GM18499 (cell line): ENCODE results near the gene ARHGEF4.

Source experiments
- ATAC-seq: cut with Tn5 transposase; IDR thresholded peaks from one replicate; pipeline ENCODE4 v1.9.1; 2021; ENCODE audit warnings: moderate number of reproducible peaks; ENCODE audit not compliant: insufficient read depth, unreplicated experiment

ARHGEF4 gene

DNA sequence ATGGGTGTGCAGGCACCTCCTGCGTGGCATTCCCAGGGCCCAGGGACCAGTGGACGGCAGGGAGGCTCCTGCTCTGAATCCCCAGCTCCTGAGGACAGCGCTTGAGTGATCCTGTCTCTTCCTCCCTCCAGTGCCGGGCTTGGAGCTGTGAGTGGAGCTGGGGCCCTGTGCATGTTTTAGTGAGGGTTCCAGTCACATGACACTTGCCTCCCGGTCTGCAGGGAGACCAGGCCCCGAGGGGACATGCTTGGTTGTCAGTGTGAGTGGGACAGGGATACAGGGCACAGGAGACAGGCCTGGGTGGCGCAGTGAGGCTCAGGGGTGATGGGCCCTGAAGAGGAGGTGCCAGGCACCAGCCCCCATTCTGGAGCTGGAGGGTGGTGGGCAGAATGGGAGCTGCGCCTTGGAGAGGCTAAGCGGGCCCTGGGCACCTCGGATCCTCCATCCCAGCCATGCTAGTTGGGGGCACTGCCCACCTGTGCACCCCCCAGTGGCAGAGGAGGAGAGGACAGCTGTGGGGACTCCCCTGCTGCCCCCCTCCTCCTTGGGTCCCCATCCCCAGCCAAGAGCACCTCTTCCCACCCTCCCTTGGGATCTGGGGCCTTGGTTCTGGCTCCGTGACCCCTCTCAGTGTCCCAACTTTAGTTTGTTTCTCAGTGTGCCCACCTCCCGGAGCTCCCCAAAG, 12.0 kb downstream of the ARHGEF4 start:
- ATAC-seq = no peak

DNA sequence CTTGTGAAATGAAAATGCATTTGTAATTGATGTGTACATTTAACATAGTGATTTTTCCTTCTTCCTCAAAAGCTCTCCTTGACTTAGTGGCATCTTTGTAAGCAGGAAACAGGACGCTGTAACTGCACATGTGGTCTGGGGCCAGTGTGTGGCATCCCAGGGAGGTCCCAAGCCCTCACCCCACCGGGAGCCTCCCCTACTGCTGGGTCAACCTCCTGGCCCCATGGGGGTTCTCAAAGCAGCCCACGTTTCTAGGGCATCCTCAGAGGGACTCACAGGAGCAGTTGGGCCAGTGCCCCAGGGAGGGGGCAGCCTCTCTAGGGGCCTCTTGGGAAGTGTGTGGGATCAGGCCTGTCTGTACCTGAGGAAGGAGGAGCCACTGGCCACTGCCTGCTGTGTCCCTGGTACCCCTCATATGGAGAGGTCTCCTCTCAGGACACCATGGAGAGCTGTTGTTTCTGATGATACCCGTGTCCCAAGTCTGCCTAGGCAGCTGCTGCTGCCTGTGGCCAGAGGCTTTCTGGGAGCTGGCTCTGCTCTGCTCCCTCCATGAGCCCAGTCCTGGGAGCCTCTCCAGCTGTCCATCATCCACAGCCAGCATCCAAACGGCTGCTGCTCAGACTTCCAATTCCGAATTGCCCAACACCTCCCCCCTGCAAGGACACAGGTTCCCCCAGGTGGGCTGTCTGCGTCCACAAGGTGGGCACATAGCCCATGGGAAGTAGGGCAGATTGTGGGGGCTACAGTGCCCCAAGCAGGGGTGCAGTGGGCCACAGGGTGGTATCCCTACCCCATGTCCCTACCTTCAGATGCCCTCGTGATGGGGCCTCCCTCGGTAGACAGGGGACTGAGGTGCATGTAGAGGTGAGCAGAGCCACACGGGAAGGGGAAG, 13.4 kb downstream of the ARHGEF4 start:
- no peak for ATAC-seq

DNA sequence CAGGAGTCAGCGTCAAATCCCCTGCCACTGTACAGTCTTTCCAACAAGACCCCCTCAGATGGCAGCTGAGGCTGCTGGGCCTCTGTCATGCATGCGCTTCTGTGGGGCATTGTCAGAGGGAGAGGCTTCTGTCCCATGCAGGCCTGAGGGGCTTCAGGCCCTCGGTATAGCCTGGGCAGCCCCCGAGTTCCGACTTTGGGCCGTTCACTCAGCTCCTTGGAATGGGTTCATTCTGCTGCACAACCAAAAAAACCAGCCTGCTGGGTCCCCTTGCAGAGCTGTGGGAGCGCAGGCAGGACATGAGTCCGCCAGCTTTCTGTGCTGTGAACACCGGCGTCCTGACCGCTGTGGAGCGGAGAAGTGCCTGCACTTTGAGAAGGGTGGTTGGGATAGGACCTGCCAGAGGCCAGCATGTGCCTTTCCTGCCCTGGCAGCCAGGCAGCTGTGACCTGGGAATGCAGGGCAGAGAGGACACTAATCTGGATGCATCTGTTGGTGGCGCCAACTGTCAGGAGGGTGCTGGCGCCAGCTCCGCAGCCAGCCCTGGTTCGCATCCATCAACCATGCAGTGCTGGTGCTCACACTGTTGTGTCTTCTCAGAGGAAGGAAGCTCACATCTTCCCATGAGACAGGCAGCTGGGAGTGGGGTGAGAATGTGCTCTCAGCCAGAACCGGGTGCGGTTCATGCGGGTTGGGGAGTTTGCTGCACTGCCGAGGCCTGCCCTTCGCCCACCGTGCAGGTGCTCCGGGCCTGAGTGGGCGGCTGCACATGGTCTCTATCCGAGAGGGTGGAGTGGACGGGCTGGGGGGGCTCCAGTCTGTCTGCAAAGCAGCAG, 14.3 kb downstream of the ARHGEF4 start:
- ATAC-seq = no peak

DNA sequence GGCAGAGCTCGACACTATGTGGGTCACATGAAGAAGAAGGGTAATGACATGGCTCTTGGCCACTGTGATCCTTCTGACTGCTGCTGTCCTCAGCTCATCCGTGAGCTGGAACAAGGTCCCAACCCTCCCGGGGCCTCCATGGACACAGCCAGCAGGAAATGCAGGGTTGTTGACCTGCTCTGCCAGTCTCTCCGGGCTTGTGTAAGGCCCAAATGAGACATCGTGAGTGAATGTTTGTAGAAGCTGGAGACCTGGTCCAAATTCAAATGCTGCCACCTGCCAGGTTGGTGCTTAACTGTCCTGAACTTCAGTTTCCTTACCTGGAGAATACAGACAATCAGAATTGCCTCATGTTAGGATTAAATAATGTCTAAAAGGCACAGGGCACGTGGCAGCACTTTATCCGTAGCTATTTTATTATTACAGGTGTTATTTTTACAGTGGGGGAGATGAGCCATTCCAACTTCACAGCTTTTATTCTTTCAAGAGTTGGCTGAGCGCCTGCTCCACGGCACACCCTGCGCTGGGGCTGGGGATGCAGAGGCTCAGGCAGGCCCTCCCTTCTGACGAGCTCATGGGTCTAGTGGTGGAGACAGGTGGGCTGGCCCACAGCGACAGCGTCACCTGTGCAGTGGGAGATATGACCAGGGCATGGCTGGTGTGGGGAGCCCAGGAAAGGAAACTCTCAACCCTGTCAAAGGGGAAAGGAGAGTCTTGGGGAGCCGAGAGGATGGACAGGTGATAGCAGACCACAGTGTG, 15.1 kb downstream of the ARHGEF4 start:
- ATAC-seq = no peak

DNA sequence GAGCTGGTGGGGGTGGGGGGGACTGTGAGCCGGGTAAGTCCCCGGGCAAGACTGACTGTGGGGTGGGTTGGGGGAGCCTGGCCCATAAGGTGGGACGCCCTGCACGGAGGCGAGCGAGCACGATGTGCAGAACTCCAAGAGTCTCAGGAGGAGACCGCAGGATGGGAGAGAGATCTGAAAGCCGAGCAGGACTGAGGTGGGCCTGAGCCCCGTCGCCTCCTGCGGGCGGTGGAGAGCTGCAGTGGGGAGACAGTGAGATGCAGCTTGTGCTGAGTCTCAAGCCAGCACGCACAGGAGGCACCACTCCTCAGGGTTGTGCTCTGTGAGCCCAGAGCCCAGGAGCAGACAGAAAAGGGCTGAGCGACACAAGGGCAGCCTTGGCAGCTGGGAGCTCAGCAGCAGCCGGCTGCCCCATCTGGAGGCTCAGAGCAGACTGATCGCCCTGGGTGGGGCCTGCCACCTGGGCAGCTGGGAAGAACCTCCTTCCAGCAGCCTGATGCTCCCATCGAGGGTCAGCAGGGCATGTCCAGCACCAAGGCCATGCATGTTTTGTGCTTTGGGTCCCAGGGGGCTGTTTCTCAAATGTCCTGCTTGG, 15.9 kb downstream of the ARHGEF4 start:
- no peak for ATAC-seq

DNA sequence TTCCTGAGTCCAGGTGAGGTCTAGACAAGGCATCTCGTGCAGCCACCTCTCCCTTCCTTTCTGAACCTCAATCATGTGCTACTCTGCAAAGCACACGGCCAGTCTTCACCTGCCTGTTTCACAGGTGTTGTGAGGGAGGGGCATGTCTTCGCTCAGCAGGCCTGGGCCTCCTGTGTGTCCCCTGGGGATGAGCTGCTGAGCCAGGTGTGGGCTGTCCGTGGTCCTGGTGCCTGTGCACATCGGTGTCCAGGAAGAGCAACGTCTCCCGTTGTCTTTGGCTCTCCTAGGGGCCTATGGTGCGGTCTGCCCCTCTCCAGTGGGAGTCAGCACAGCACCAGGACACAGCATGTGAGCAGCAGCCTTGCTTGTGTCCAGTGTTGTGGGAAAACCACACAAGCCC, 16.7 kb downstream of the ARHGEF4 start:
- no peak for ATAC-seq

DNA sequence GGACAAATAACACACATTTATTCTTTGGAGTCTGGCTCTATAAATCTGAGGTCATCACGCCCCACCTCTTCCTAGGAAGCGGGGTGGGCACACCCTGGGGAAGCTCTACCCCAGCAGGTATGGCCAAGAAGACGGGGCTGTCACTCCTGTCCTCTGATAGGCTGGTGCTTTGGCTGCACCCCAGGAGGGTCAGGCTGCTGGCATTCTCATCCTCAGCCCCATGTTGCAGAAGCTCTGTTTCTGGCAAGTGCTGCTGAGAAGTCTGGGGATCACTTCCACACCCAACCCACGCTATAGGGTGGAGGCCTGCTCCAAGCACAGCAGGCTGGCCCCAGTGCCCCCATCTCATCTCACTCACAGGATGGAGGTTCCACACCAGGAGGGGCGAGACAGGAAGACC, 17.6 kb downstream of the ARHGEF4 start:
- ATAC-seq = no peak

DNA sequence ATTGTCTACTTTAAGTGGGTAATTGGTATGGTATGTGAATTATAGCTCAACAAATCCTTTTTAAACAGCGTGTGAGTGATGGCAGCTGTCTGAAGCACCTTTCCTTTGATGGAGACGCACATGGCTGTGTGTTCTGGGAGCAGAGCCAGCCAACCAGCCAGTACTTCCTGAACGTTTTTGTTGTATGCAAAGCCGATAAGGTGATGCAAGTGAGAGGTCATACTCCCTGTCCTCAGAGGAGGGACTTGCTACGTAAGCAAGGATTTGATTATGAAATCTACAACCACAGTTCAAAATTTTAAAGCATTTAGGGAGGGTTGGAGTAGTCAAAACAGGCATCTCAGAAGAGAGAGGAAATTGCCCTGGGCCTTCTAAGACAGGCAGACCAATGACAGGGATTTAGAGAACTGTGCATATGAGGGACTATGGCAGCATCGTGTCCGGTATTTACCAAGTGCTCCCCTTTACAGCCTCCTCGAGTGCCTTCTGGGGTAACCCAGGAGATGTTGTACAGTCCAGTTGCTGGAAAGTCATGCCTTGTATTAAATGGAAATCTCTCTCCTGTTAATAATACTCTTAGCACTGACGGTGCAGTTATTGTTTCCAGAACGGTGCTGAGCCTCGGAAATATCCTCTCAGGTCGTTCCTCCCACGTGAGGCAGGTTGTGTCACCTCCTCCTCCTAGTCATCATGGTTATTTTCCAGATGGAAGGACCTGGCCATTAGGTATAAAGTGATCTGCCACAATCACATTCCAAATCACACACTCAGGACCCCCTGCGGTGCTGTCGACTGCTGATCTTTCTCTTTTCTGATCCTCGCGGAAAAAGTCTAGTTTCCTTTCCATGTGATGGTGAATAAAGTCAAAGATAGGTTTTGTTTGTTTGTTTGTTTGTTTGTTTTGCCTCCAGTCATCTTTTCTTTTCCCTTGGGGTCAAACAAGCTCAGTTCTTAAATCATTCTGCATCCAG, 28.4 kb downstream of the ARHGEF4 start:
- no peak for ATAC-seq

DNA sequence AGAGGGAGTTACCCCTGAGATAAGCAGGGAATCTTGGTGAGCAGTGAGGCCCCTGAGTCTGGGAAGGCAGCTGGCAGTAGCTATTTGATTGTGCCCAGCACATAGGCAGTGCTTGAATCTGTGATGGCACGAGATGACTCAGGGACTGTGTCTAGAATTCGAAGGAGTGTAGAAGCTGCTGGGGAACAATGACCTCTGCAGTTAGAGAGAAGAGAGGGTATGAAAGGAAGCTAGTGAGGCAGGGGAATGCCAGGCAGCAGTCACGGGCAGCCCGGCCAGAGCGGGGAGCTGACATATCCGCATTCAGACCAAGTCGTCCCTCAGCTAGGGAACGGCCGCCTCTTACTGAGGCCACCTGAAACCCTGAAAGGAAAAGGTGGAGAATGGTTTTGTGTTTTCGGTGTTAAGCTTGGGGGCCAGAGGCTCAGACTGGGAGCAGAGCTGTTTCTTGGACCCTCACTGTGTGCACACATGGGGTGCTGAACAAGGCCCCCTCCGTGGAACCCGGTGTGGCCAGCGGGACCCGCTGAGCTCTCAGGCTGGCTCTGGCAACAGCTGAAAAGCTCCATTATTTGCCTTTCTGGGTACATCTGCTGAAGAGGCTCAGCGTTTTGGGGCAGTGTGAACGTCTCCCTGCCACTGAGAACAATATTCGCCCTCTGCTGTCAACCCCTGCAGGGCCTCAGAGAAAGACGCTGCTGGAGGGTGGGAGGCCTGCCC, 32.9 kb downstream of the ARHGEF4 start:
- no peak for ATAC-seq

DNA sequence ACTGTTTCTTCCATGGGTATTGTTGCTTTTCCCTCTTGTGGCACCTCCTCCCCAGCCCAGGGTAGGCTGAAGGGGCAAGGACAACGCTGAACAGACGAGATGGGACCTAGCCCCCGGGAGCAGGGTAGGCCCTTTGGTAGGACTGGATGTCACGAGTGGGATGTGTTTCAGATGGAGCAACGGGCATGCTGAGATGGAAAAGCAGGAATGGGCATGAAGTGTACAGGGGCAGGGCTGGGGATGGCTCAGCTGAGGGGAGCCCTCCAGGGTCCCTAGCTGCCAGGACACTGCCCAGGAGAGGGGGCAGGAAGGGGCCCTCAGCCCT, 33.4 kb downstream of the ARHGEF4 start:
- ATAC-seq = no peak

DNA sequence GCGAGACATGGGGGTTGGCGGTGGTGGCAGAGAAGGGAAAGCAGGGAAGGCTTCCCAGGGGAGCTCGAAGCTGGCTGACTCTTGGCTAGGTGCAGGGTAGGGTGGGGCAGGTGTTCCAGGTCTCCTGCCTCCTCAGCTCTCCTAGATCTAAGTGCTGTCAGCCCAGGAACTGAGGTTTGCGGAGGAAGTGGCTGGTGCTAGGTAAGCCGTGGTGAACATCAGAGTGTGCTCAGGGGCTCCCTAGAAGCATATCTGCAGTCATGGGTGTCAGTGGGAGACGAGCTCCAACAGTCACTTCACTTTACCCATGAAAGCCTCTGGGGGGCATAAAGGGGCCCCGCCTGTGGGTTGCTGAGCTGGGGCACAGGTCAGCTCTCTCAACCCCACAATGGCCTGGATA, 34.1 kb downstream of the ARHGEF4 start:
- no peak for ATAC-seq

DNA sequence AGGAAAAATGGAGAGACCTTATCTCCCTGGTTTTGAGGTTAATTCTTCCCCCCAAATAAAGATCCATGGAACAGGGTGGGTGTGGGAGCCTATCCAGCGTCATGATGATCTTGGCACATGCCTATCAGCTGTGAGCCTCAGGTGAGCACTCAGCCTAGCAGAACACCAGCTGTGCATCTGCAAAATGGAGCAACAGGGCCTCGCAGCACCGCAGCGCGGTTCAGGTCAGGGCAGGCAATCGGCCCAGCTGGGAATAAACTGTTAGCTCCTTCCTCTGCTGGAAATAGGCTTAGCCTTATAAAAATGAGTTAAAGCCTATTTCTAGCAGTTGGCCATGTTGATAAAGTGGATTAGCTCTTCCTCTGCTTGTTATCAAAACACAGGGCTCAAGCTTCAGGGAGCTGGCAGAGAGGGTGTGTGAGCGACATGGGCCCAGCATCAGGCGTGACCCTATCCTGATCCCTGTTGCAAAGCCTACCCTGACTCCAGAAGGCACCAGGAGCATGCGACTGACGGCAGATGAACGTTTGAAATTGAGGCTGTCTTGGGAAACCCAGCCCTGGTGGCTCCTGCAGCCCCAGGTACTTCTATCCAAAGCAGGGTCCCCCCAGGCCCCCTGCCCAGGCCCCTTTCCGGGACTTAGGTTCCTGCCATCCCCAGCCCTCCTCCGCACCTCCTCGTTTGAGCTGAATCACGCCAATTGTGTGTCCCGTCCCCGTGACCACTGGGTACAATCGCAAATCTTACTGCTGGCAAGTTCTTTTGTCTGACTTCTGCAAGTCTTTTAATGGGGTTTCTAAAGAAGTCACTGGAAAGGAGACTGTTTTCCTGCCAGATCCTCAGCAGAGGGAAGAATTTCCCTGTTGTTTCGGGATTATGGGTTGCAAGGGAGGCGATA, 35.4 kb downstream of the ARHGEF4 start:
- ATAC-seq = no peak

DNA sequence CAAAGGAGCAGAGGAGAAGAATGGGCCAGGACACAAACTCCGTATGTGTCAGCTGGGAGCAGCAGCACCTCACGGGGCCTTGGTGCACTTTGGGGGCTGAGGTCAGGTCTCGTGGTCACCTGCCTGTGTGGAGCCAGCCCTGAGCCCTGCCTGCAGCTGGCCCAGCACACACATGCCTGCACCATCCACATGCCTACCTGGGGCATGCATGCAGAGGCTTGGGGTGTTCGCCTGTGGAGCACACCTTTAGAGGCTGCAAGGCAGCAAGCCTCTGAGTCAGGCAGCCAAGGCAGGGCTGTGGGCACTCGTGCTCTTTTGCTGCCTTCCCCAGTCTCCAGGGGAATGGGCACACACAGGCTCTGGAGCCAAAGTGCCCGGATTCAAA, 36.0 kb downstream of the ARHGEF4 start:
- no peak for ATAC-seq

DNA sequence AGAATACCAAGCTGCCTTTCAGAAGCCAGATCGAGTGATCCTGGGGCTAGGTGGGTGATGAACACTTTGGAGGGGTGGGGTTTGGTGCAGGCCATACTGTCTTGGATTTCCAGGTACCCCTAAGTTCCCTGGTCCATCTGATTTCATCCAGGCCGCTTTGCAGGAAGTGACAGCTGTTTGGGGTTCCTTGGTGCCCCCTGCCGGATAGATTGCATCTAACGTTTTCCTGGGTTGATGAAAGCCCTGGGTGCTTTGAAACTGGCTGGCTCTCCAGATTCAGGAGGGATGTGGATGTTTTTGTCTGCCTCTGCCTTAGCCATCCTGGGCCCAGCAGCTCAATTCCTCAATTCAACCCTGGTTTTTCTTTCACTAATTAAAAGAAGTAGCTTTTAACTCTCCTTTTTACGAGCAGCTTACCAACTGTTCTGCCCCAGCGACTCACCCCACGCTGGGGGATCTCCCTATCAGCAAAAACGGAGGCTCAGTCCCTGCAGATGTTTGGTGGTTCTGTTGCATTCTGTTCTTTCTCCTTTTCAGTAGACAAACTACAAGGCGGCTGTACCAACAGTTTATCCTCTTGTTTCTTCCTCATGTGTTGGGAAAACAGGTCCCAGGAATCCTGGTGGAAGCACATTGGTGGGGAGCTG, 37.1 kb downstream of the ARHGEF4 start:
- ATAC-seq = no peak

DNA sequence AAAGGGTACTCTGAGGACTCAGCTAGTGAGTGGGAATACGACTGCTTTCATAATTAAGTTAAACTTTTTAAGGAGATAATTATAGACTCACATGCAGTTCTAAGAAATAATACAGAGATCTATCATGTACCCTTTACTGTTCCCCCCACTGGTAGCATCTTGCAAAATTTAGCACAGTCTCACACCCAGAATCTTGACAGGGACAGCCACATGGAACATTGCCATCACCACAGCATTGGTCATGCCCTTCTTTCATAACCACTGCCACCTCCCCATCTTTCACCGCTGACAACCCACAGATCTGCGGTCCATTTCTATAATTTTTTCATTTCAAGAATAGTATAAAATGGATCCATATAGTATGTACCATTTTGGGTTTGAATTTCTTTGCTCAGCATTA, 37.8 kb downstream of the ARHGEF4 start:
- ATAC-seq = no peak

DNA sequence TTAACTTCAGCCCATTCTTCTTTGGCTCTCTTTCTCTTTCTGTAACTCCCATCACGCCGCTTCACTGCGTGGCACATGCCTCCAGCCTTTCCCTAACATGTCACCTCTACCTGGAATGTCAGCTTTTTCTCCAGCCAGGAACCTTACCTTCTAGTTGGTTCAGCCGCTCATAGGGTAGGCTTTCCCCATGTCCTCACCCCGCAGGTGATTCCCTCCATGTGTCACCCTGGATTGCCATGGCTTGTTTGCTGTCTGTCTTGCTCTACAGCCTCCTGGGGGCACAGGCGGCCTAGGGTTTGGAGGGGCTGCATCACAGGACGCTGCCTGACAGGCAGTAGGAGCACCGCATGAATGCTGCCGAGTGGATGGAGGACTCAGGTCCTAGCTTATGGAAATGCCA, 39.2 kb downstream of the ARHGEF4 start:
- ATAC-seq = no peak

DNA sequence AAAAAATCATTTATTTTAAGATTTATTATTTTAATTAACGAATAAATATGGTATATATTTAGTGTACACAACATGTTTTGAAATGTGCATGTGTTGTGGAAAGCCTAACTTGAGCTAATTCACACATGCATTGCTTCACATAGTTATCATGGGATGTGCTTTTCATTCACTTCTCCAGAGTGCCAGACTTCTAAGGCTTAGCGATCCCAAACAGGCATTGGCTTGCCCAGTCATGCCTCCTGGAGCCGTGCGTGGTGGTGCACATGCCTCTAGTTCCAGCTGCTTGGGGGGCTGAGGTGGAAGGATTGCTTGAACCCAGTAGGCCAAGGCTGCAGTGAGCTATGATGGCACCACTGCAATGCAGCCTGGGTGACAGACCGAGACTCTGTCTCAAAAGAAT, 40.5 kb downstream of the ARHGEF4 start:
- no peak for ATAC-seq
